GM19455 (cell line): ENCODE measurements around the gene BCAS3.

Source experiments
- ATAC-seq: cut with Tn5 transposase; IDR thresholded peaks from one replicate; pipeline ENCODE4 v1.9.1; 2021; ENCODE audit not compliant: unreplicated experiment

The BCAS3 gene

GRCh38 chr17:61117983-61118382 lies 440.3 kb downstream of the BCAS3 start:
- no peak for ATAC-seq

- ATAC-seq: no peak
Observed at GRCh38 chr17:61118871-61119270, 441.2 kb downstream of the BCAS3 start.

- no peak for ATAC-seq
Observed at GRCh38 chr17:61122326-61122913, 444.8 kb downstream of the BCAS3 start.

GRCh38 chr17:61124562-61124961 lies 446.9 kb downstream of the BCAS3 start:
- no peak for ATAC-seq

GRCh38 chr17:61126473-61127249 lies 449.0 kb downstream of the BCAS3 start:
- no peak for ATAC-seq

GRCh38 chr17:61127960-61128359 lies 450.3 kb downstream of the BCAS3 start:
- ATAC-seq: no peak

GRCh38 chr17:61128661-61129115 lies 451.0 kb downstream of the BCAS3 start:
- ATAC-seq: no peak

GRCh38 chr17:61129267-61130254 lies 451.9 kb downstream of the BCAS3 start:
- ATAC-seq: no peak

- ATAC-seq: no peak
Observed at GRCh38 chr17:61130330-61130729, 452.7 kb downstream of the BCAS3 start.

- ATAC-seq: no peak
Observed at GRCh38 chr17:61131585-61131984, 453.9 kb downstream of the BCAS3 start.

GRCh38 chr17:61132524-61132923 lies 454.9 kb downstream of the BCAS3 start:
- ATAC-seq: no peak

- ATAC-seq: no peak
Observed at GRCh38 chr17:61133853-61134252, 456.2 kb downstream of the BCAS3 start.

GRCh38 chr17:61134551-61135235 lies 457.0 kb downstream of the BCAS3 start:
- ATAC-seq: no peak

- ATAC-seq: no peak
Observed at GRCh38 chr17:61135782-61136181, 458.1 kb downstream of the BCAS3 start.

GRCh38 chr17:61136296-61136695 lies 458.6 kb downstream of the BCAS3 start:
- ATAC-seq: no peak

GRCh38 chr17:61139219-61139618 lies 461.6 kb downstream of the BCAS3 start:
- ATAC-seq: peak; percentile 97

GRCh38 chr17:61140081-61140786 lies 462.6 kb downstream of the BCAS3 start:
- ATAC-seq: no peak

- ATAC-seq: no peak
Observed at GRCh38 chr17:61143026-61143425, 465.4 kb downstream of the BCAS3 start.

- ATAC-seq: no peak
Observed at GRCh38 chr17:61144137-61144536, 466.5 kb downstream of the BCAS3 start.
